HG03469 (cell line): ENCODE results near the gene GPANK1.

Source experiments
- ATAC-seq: cut with Tn5 transposase; IDR thresholded peaks from one replicate; pipeline ENCODE4 v1.9.1; 2021; ENCODE audit warnings: mild to moderate bottlenecking, moderate library complexity, moderate number of reproducible peaks; ENCODE audit not compliant: unreplicated experiment

Gene GPANK1

DNA sequence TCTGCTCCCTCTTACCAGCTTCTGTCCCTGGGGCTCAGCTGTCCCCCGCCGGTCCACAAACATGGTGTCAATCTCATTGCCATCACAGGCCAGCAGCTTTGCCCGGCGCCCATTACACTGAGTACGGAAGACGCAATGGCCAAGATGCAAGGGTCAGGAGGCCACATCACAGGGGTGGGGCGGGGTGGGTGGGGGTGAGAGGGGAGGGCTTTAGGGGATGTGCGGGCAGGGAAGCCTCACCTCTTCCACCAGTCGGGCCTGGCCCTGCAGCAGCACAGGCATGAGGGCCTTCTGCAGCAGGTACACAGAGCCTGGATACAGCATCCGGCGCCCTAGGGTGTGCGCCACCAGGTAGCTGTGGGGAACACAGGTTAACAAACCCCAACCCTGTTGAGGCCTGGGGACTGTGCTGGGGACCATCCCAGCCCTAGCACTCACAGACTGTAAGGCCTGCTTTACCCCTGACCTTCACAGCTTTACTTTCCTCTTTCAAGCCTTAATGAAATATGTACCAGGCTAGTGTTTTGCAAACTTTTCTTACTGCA, 26.8 kb upstream of the GPANK1 start:
- no peak for ATAC-seq

DNA sequence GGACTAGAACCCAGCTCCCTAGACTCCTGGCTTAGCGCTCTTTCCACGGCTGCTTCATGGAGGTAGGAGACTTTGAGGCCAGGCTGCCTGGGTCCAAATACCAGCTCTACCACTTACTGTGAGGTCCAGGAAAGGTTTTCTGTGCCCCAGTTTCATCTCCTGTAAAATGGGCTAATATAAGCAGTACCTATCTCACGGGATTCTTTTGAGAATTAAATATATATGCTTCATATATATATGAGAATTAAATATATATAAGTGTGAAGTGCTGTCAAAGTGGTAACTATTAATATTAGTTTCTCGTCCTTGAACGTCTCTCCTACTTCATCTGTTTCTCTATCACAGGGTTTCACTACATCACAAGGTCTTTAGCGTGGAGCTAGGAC, 26.3 kb upstream of the GPANK1 start:
- no peak for ATAC-seq

DNA sequence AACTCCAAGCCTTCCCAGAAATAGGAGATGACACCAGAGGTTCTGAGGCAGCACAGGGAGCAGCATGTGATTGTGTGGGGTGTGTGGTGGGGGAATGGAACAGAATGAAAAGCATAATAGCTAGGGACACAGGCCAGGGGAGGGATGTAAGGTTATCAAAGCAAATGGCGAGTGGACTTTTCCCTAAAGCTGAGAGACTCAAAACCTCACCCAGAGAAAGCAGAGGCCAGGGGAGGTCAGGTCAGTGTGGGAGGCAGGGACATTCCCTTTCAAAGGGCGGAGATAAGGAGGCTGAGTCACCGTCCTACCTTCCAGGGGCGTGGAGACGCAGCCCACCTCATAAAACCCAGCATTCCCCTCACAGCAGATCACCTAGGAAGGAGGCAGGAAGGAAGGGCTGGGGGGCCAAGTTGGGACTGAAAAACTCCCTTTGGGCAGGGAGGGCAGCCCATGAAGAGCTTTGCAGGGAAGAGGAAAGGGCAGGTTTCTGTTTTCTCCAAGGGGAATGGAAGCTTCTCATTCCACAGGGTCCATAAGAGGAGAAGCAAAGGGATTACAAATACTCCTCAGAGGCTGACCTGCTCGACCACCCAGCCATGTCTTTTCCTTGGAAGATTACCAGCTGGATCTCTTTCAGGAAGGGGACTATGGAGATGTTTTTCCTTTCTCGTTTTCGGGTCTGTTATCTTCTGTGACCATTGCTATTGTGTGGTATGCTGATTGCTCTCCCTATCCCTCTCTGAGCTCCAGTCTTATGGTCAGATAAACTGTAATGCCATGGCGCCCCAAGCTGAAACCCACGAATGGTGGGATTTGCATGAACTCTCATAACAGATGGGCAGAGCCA, 25.7 kb upstream of the GPANK1 start:
- ATAC-seq = no peak

DNA sequence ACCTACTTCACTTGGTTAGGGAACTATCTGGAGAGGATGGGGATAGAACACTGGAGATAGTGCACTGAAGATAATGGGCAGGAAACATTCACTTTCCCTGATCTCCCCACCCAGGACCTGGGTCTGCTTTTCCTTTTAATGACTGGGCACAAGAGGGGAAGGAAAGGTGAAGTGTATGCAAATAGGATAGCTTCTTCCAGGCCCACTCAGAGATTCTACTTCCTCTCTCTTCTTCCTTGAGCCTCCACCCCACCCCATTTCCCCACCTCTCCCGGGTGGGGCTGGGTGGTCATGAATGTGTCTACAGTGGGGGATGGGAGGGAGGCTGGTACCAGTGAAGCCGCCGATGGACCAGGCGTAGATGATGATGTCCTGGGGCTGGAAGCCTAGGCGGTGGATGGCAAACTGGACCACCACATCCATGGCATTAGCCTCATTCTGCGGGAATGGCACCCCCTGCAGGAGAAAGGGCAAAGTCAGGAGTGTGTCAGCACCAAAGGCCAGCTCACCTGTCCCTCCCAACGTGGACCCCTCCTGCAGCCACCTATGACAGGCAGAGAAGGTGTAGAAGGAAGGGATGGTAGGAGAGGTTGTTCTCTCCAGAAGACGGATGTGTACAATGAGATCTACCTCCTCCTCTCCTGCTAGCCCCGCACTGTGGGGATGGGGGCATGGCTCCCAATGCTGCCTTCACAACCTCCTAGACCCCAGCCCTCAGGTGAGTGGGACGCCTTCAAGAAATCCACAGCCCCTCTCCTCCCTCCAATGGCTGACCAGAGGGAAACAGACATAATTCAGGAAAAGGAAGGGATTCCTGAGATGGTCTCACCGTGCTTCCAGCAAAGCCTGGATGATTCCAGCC, 24.7 kb upstream of the GPANK1 start:
- no peak for ATAC-seq

DNA sequence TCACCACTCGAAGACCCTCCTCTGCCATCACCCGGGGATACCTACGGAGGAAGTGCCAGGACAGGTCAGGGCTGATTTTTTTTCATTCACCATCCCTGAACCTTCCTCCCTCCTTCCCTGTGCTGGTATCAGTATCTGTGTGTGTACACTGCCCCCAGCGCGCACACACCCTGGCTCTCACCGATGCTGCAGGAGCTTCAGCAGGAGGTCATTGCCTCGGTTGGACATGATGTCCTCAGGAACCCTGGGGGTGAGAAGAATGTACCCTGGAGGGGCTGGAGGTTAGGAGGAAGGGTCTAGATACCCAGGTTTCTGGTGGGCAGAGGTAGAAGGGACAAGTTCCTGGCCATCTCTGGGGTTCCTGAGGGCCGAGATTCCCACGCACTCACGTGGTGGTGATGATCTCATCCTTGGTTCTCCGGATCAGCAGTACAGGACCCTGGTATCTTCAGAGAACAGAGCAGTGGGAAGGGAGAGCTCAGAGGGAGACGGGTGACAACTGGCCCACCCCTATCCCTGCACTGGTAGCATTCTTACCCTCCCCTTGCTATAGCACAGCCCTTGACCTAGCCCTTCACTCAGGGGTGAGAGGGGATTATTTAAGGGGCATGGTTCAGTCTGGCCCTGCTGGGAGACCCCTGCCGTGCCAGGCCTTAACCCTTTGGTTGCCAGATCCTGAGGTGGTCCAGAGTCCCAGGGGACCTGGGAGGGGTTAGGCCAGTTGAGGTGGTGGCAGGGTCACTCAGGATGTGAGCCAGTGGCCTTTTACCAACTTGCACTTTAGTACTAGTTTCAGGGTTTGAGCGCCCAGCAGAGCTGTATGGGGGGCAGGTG, 23.3 kb upstream of the GPANK1 start:
- ATAC-seq = no peak

DNA sequence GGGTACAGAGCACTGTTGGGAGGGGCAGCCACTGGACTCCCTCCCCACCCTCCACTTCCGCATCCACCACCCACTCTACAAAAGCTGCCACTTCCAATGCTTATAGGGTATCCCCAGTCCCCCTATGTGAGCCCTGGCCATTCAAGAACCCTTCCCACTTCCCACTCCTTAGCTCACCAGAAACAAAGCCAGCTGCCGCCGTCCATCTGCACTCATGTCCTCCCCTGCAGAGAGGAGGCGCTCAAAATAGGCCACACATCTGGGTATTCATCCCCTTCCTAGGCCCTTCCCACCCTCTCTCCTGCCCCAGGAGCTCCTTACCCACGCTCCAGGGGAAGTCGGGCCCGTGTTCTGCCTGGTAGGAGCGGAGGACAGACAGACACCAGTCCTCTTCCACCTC, 22.5 kb upstream of the GPANK1 start:
- ATAC-seq = no peak

DNA sequence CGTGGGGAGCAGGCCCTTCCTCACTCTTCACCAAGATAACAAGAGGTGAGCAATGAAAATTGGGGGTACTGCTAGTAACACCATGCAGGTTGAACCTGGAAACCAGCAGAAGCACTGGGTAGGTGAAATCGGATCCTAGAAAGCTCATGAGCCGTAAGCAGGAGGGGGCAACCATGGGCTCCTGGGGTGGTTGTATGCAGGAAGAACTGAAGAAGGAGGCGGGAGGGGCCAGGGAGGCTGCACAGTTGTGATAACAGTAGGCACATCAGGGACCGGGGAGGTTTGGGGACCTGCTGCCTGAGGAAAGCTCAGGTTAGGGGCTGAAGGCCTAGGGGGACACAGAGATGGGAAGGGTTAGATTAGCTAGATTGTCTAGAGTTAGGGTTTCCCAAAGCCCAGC, 21.7 kb upstream of the GPANK1 start:
- no peak for ATAC-seq

DNA sequence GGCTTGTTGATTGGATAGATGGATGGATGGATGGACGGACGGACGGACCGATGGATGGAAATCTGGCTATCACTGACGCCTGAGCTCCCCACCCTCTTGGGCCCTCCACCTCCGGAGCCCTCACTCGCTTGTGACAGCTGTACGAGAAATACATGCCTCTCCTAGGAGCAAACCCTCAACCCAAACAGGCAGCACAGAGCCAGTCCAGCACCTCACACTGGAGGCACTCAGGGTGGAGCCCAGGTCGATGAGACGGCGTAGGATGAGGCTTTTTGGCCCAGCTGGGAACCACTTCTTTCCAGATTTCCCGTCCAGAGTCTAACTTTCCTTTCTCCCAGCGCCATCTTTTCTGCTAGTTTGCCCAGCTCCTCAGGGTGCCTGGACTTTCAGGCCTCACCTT, 18.8 kb upstream of the GPANK1 start:
- no peak for ATAC-seq

DNA sequence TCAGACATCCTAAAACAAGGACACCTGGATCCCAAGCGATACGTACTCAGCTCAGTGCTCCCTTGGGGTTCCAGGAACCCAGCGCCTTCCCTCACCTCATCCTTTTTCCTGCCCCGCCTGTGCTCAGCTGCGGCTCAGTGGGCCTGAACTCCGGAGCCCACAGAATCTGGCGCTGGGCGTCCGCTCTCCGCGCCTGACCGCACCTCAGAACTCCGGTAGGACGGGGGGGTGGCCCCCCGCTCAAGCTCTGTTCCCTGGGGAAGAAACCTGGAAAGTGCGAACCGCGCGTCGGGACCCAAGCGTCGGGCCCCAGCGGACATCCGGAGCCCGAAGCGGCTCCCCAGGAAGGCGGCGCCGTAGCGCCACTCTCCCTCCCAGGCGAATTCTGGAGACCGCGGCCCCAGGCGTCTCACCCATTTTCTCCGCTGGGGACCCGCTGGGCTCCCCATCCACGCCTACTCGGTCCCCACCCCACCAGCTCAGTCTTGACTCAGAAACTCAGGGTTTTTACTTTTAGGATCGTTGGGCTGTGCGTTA, 16.4 kb upstream of the GPANK1 start:
- ATAC-seq = no peak

DNA sequence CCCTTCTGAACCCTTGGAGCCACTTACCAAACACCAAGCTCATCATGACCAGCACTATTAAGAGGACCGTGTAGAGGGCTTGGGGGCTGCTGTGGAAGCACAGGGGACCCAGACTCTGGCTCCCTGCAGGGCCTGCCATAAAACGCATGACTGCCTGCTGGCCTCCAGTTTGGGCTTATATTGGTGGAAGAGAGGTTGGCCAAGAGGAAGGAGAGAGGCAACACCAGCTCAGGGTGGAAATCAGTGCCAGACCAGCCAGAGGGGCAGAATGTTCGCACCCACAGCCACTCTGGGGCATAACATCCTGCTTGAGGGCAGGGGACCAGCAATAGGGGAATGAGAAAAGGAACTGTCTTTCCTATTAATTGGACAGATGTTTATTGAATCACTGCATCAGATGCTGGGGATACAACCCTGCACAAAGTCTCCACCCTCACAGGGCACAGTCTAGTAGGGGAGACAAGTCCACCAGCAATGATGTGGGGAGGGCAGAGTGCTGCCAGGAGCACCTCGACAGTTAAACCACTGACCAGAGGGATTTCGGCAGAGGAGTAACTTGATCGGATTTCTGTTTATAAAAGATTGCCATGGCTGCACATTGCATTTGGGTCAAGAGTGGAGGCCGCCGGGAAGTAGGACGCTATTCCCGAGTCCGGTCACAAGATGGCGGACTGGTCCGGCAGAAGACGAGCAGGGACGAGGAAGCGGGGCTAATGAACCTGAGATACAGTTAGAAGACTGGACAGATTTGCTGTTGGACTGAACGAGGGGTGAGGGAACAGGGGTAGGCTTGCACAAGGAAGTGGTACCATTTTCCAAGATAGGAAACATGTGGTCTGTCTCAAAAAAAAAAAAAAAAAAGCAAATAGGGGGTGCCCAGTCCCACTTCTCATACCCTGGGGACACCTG, 15.7 kb upstream of the GPANK1 start, which contains the start of gene LY6G5C:
Gene LY6G5C (minus strand): TSS at position 842 of the 909 bp plus-strand sequence. CDS start 694 bp downstream, at position 148.
- ATAC-seq = no peak

DNA sequence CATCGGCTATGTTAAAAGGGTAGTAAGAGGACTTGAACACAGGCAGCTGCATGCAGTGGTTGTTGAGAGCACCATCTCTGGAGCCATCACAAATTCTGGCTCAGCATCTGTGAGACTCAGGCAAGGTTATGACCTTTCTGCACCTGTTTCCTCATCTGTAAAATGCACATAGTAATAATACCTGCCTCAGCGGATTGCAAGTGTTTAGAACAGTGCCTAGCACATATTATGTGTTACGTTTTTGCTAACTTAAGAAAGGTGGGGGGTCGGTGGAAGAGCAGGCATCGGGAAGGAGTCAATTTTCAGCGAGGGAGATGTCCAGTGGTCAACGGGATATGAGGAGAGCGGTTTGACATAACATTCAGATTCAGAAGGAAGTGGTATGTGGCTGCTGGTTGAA, 13.2 kb upstream of the GPANK1 start:
- no peak for ATAC-seq

DNA sequence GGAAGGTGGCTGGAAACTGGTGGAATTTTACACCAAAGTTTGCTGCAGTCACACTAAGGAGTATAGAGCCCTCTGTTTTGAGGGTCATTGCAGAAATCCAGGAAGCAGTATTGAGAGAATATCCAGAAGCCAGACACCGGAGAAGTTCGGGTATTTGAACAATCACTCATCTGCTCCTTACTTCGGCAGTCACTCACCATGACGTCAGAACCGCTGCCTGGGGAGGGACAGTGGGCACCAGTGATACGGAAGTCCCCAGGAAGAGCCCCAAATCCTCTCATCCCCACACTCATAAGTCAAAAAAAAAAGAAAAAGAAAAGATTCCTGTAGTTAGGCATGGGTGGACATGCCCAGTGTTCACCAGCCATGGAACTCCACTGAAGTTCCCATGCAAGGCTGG, 12.1 kb upstream of the GPANK1 start:
- ATAC-seq = no peak

DNA sequence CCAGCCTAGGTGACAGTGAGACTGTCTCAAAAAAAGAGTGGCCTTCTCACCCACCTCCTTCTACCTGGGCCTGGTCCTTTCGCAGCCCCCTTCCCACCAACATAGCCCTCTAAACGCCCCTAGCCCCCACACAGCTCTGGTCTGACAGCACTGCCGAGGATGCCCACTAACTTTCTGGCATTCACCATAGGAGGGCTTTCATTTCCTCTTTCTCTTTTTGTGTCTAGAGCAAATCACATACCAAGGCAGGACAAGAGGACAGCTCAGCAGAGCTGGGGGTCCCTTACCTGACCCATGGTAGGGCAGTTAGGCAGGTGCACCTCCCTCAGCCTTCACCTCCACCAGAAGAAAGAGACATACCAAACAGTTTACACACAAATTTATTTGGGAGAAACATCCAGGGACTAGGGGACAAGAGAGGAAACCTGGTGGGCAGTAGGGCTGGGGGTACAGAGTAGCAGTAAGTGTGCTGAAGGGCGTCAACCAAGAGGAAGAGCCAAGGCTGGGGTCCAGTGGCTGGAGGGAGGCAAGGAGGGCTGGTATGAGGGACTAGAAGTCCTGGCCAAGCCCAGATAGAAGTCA, 11.6 kb upstream of the GPANK1 start:
- no peak for ATAC-seq

DNA sequence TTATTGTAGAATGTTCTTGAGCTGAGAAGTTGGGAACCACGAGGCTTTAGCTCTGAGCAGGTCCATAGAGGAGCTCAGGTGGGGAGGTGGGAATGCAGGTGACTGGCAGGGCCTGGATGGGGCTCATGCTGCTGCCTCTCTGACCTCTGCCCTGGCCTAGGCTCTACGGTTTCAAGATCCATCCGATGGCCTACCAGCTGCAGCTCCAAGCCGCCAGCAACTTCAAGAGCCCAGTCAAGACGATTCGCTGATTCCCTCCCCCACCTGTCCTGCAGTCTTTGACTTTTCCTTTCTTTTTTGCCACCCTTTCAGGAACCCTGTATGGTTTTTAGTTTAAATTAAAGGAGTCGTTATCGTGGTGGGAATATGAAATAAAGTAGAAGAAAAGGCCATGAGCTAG, 4.9 kb upstream of the GPANK1 start, which contains the start of gene LY6G5B:
Gene LY6G5B (plus strand): TSS at position 301 of the 400 bp plus-strand sequence. CDS start 975 bp downstream, outside the sequence.
- no peak for ATAC-seq

DNA sequence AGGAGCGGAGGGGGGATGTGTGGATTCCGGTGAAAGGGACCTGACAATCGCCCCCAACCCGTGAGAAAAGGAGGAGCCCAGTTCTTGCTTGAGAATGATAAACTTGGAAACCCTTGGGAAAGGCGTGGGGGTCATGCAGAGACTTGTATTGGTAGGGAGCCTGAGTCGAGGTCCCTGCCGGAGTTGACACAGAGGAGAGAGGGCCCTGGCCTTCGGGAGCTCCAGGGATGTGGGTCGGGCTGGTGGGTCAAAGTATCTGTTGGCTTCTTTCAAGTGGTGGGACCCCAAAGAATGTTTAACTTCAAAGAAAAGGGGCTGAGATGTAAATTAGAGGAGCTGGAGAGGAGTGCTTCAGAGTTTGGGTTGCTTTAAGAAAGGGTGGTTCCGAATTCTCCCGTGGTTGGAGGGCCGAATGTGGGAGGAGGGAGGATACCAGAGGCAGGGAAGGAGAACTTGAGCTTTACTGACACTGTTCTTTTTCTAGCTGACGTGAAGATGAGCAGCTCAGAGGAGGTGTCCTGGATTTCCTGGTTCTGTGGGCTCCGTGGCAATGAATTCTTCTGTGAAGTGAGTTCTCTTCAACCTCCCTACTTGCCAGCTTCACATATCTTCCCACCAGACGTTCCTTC, 1.7 kb upstream of the GPANK1 start:
- ATAC-seq = no peak

DNA sequence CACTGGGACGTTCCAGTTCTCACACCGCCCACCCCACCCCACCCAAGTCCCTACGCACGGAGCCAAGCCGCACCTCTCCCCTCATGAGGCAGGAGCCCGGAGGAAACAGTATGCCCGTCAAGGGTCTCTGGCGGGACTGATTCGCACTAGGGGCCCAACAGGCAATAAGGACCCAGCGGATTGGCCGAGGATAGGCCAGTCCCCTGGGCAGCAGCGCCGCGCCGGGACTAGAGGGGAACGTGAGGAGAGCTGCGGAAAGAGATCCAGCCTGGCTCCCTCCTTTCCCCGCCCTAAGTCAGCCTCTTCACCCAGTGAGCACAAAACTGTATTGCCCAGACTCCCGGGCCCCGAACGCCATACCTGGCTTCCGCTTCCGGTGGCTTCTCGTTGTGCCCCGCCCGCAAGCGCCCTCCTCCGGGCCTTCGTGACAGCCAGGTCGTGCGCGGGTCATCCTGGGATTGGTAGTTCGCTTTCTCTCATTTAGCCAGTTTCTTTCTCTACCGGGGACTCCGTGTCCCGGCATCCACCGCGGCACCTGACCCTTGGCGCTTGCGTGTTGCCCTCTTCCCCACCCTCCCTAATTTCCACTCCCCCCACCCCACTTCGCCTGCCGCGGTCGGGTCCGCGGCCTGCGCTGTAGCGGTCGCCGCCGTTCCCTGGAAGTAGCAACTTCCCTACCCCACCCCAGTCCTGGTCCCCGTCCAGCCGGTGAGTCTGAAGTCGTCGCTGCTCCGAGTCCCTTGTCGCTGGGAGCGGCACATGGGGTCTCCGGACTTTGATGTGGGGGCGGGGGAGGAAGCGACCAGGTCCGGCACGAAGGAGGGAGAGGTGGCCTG, 922 bp upstream of the GPANK1 start, which contains the start of gene CSNK2B:
Gene CSNK2B (plus strand): TSS at position 580 of the 836 bp plus-strand sequence. CDS start 752 bp downstream, outside the sequence.
- ATAC-seq = peak; percentile 63
